GM12874 (cell line): ENCODE measurements around the gene LTB4R.

Source experiments
- TF ChIP-seq, protein P1 (sequence below): IDR thresholded peaks from 2 replicates; pipeline ENCODE4 v1.5.1; 2011; ENCODE audit warnings: low read depth, mild to moderate bottlenecking, control low read depth, low read length, moderate library complexity; ENCODE audit not compliant: insufficient read depth

LTB4R gene

GRCh38 chr14:24273422-24273998, 37.8 kb upstream of the LTB4R start:
- TF ChIP-seq, protein P1, sequence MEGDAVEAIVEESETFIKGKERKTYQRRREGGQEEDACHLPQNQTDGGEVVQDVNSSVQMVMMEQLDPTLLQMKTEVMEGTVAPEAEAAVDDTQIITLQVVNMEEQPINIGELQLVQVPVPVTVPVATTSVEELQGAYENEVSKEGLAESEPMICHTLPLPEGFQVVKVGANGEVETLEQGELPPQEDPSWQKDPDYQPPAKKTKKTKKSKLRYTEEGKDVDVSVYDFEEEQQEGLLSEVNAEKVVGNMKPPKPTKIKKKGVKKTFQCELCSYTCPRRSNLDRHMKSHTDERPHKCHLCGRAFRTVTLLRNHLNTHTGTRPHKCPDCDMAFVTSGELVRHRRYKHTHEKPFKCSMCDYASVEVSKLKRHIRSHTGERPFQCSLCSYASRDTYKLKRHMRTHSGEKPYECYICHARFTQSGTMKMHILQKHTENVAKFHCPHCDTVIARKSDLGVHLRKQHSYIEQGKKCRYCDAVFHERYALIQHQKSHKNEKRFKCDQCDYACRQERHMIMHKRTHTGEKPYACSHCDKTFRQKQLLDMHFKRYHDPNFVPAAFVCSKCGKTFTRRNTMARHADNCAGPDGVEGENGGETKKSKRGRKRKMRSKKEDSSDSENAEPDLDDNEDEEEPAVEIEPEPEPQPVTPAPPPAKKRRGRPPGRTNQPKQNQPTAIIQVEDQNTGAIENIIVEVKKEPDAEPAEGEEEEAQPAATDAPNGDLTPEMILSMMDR: 0 out of 2 replicates have a peak, but pooled peaks have one; percentile 16

- TF ChIP-seq, protein P1: no peak
These were observed 37.2 kb upstream of the LTB4R start for GRCh38 chr14:24274101-24274543.

GRCh38 chr14:24277071-24277470, 34.2 kb upstream of the LTB4R start:
- TF ChIP-seq, protein P1: no peak

- TF ChIP-seq, protein P1: no peak
These were observed 33.5 kb upstream of the LTB4R start for GRCh38 chr14:24277606-24278321.

DNA sequence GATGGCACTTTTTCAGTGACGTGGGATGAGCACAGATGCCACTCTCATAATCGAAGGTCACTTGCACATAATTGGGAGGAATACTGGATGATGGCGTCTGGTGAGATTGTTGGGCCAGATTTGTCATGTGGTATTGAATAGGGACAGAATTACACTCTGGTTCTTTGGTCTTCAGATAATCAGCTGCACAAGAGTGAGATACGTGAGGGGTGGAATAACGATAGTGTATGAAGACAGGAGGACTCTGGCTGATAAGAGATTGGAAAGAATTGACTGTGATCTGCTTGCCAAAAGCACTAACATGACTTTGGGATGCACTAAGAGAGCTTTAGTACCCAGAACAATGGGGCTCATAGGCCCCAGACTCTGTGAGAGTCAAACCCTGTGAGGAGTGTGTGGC, 32.9 kb upstream of the LTB4R start:
- TF ChIP-seq, protein P1: no peak

GRCh38 chr14:24279301-24280186, 31.8 kb upstream of the LTB4R start:
- TF ChIP-seq, protein P1: peak; percentile 46

DNA sequence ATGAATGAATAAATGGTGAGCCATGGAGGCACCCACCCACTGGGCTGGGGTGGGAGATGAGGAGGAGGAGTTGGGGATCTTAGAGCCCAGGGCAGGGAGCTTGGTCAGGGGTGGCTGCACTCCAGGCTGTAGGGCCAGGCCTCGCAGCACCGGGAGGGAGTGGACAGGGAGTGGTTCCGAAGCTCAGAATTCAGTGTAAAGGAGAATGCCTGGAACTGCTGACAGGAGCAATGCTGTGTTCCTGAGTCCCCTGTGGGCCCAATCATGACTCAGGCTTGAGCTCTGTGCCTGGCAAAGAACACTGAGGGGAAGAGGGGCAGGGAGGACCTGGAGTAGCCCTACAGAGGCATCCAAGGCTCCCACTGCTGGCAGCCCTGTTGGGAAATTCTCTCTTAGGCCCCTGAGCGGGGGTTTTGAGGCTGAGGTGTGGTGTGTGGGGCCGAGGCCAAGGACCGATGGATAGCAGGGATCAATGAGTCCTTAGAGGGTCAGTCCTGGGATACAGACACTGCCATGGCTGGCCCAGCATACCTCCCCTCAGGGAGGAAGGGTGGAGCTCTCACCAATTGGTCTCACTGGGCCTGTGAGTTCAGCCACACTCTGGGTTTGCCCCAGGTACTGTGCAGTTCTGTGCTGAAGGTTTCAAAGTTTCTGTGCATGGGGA, 30.4 kb upstream of the LTB4R start:
- TF ChIP-seq, protein P1: no peak
